ENCODE data around the gene FOXE3. TPM values are rescaled to one million over a fixed set of nuclear protein-coding genes. Genes with fewer than 3 reads are reported as not detected.

FOXE3 gene
- total and polyA plus RNA-seq, 9 donors: not detected

DNA sequence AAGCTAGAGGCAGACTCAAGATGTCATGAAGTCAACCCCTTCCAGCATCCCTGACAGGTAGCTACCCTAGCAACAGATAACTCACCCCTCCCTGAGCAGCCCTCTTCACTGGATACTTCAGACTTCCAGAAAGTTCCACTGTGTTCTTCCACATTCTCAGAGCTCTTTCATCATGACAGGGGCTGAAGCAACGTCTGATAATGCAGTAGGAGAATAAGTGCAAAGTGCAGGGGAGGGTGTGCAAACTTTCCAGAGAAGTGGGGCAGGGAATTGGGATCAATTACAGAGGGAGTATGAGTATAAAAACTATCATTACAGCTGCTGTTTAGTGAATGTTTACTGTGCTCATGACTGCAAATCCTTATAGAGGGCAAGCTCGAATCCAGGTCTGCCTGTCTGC, 26.4 kb upstream of the FOXE3 start:
- no peaks in the 10 kb centered on the region for H3K9me3 ChIP-seq
- H3K4me1 ChIP-seq (ENCODE audit: insufficient read depth): no peaks in the 10 kb centered on the region
- DNase-seq: no peak
- H3K27ac ChIP-seq: no peak overlapping the region
- H3K27me3 ChIP-seq: no peaks in the 10 kb centered on the region
- 34 to 40% (median 40%) methylated on average over 2 of the region's 2 CpGs for WGBS, 3 donors
- intact Hi-C loops (cut with DNase I): no loop called here
- TF ChIP-seq EP300 (IDR thresholded peaks at IDR 0.05) (no peak), CTCF (IDR thresholded peaks at IDR 0.05) (no peak), POLR2A (IDR thresholded peaks at IDR 0.05) (no peak)
- H3K4me3 ChIP-seq: no peak overlapping the region
- no peaks in the 10 kb centered on the region for H3K36me3 ChIP-seq

- DNase-seq: no peak
- TF ChIP-seq POLR2A (IDR thresholded peaks at IDR 0.05): no peak
- TF ChIP-seq EP300 (IDR thresholded peaks at IDR 0.05): no peak
- TF ChIP-seq CTCF (IDR thresholded peaks at IDR 0.05): no peak
- 40 to 75% (median 57%) methylated on average over 2 of the region's 2 CpGs for WGBS, 3 donors
- H3K36me3 ChIP-seq: no peaks in the 10 kb centered on the region
- H3K27me3 ChIP-seq: no peaks in the 10 kb centered on the region
- intact Hi-C loops (cut with DNase I): no loop called here
- H3K27ac ChIP-seq: no peak overlapping the region
- no peaks in the 10 kb centered on the region for H3K9me3 ChIP-seq
- no peak overlapping the region for H3K4me3 ChIP-seq
- H3K4me1 ChIP-seq (ENCODE audit: insufficient read depth): no peaks in the 10 kb centered on the region
Observed at GRCh38 chr1:47390843-47391242, 25.2 kb upstream of the FOXE3 start.

DNA sequence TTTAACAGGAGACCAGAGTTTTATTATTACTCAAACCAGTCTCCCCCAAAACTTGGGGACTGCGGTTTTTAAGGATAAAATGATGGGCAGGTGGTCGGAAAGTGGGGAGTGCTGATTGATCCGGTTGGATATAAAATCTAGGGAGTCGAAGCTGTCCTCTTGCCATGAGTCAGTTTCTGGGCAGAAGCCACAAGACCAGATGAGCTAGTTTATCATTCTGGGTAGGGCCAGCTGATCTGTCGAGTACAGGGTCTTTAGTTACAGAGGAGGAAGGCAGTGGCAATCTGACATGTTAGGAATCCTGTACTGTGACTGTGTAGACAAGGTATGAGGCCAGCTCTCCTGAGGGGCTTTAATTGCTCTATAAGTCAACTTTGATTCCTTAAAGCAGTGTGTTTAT, 22.9 kb upstream of the FOXE3 start:
- Histone ChIP-seq H3K27me3 (no peaks in the 10 kb centered on the region), H3K4me1 (ENCODE audit: insufficient read depth) (no peaks in the 10 kb centered on the region), H3K27ac (no peak overlapping the region), H3K36me3 (no peaks in the 10 kb centered on the region), H3K9me3 (no peaks in the 10 kb centered on the region), H3K4me3 (no peak overlapping the region)
- intact Hi-C loops (cut with DNase I): no loop called here
- 51 to 57% (median 54%) methylated on average over 5 of the region's 5 CpGs for WGBS, 3 donors
- DNase-seq: no peak
- TF ChIP-seq EP300 (IDR thresholded peaks at IDR 0.05) (no peak), CTCF (IDR thresholded peaks at IDR 0.05) (no peak), POLR2A (IDR thresholded peaks at IDR 0.05) (no peak)

DNA sequence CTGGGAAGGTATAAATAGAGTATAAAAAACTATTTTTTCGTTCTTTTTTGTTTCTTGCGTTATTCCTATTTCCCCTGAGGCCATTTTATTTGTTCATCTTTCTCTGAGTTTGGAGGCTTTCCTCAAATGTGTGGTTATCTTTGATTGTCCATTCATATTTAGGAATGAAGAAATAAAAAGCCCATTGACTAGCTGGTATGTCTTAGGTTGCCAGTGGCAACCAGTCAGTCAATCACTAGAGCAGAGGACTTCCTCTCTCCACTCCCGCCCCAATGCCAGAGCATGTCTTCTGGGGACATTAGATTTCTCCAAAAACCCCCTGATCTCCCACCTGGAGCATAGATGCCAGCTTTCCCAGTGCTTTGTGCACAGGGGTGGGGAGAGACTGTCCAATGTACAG, 20.7 kb upstream of the FOXE3 start:
- intact Hi-C loops (cut with DNase I): no loop called here
- Histone ChIP-seq H3K4me1 (ENCODE audit: insufficient read depth) (no peaks in the 10 kb centered on the region), H3K9me3 (no peaks in the 10 kb centered on the region), H3K4me3 (no peak overlapping the region), H3K36me3 (no peaks in the 10 kb centered on the region), H3K27me3 (no peaks in the 10 kb centered on the region), H3K27ac (no peak overlapping the region)
- no peak for TF ChIP-seq POLR2A (IDR thresholded peaks at IDR 0.05)
- no peak for TF ChIP-seq EP300 (IDR thresholded peaks at IDR 0.05)
- no peak for TF ChIP-seq CTCF (IDR thresholded peaks at IDR 0.05)
- 83 to 92% (median 84%) methylated on average over 3 of the region's 3 CpGs for WGBS, 3 donors
- DNase-seq: no peak

Data from ovary (tissue), 9 donors.